HG03558 (cell line): Measurements from ENCODE around the gene CCDC60.

Experiments used
- ATAC-seq: cut with Tn5 transposase; IDR thresholded peaks from one replicate; pipeline ENCODE4 v1.9.1; 2021; ENCODE audit warnings: moderate number of reproducible peaks; ENCODE audit not compliant: unreplicated experiment; ENCODE audit errors: extremely low read depth

The CCDC60 gene

DNA sequence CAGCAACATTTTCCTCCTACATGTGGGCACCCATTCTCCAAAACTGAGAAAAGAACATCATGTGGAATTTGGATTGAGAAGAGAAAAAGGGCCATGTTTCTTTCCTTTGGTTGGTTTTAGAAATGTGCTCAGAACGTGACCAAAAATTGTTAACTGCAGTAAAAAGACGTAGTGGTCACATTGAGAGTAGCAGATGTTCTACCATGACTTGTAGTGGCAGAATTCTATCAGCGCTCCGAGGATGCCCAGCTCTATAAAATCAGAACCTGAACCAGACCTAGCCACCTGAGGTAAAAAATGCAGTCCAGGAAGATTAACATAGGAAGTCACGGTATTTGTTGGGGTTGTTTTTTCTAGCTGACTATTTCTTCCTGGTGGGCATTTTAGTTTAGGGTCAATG is 157.3 kb downstream of the CCDC60 start:
- no peak for ATAC-seq

DNA sequence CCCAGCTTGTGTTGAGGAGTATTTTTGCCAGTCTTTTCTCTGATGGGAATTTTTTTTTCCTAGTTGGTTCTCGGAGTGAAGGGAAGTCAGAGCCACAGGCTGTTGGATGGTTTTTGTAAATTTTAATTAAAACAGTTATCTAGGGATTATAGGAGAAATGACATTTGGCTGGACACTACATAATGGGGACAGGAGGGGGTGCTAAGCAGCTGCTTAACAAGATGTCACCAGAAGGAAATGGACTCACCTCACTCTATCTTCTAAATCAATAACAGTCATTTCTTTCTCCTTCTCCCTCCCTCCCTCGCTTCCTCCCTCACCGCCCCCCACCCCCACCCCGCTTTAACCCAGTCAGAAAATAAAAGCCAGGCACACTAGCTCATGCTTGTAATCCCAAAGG is 165.7 kb downstream of the CCDC60 start:
- no peak for ATAC-seq

DNA sequence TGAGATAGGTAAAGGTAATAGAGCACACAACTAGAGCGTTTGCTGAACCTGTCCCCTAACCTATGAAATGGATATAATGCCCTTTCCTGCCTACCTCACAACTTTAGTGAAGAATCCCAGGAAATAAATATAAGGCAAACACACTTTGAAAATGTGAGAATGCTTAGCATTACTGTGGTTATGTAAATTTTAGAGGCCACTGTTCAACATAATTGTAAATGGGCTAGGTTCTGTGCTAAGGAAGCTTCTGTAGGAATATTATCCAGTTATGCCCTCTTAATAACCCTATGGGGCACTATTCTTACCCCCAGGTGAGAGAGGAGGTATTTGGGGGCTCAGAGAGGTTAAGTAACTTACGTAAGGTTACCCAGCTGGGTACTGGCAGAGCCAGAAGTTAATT is 166.5 kb downstream of the CCDC60 start:
- ATAC-seq = no peak

DNA sequence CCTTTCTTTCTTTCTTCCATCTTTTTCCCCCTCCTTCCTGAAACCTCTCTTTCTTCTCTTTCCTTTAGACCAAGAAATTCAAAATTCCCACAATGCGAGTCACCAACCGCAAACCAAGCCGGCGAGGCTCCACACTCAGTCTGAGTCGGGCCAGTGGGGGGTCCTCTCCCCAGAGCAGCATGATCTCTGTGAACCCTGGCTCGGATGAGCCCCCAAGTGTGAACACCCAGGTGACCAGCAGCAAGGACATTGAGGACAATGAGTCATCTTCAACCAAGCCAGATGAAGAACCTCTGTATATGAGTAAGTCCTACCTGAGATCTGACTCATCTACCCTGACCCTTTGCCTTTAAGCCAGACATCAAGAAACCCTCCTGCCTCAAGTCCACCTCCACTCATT is 170.5 kb downstream of the CCDC60 start:
- ATAC-seq = no peak

DNA sequence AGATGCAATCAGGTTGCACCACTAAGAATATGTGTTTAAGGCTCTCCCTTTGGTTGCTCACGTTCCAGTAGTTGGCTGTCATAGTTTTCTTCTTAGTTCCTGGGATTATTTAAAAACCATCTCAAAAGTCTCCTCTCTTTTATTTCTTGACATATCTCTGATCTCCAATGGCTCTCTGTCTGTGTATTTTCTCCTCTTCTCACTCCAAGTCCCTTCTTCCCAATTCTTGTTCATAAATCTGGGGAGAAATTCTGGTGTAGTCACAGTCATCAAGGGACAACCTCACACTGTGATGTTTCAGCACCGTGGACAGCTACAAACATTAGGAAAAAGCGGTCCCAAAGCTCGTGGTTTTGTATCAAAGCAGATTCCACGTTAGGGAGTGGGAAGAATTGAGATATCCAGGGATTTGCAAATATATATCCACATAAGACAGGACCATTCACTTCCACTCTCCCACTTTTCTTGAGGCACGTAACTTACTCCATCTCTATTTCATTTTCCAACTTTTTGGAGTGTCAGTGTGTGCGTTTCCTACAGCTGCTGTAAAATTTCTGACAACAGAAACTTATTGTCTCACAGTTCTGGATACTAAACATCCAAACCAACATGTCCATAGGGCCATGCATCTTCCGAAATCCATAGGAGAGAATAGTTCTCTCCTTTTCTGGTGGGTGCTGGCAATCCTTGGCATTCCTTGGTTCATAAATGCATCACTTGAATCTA is 178.4 kb downstream of the CCDC60 start:
- no peak for ATAC-seq

DNA sequence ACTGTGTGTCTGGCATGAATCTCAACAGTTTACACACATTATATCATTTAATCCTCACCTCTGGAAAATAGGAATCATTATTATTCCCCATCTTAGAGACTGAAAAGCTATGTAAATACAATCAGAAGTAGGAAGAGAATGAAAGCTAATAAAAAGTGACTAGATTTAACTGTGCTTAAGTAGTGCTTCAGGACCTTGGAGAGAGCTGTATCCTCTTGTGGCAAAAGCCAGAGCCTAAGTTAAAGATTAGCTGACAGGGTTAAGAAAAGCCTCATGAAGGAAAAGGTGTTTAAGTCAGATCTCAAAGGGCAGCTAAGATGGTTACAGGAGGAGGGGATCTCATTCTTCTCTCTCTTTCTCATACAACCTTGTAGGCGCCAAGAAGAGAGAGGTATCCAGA is 193.7 kb downstream of the CCDC60 start:
- no peak for ATAC-seq

DNA sequence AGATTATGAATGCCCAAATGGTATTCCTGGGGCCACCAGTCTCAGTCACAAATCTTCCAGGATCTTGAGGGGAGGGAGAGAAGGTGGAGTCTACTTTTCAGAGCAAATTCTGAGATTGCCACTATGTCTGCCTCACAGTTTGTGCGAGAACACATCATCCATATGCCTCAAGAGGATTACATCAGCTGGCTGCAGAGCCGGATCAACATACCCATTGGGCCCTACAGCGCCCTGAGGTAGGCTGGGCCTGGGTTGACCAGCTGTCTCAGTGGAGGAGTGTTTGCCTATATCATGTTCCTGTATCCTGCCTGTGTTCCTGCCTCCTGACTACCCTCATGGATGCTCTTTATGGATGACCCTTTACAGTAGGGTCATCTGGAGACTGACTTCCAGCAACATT is 205.9 kb downstream of the CCDC60 start:
- no peak for ATAC-seq

DNA sequence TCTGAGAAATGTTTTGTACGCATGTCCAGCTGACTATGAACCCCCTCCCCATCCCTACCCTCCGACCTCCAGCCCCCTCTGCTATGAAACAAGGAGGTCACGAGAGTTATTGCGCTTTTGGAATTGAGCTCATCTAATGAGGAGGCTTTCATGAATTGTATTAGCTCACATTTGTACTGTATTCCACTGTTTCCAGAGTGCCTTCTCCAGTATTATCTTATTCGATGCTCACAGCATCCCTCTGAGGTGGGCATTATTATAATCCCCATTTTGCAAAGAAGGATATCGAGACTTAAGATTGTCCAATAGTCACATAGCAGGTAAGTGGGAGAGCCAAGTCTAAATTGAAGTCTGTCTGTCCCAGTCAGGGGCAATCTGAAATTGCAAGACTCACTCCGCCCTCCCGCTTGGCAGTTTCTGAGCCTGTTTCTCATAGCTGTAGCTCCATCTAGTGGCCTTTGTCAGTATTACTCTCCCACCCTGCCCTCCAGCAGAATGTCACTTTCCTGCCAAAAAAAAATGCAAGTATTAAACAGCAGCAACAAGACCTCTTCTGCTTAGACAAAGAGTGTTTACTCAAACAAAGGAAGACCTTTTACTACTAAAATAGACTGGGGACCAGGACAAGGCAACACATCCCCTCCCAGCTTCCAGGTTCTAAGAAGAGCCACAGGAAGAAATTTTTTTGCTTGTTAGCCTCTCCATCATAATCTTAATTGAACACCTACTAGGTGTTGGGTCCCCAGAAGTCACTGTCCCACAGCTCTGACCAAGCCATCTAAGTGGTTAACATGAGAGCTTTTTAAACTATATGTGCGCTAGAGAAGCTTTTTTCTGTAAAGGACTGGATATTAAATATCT is 210.5 kb downstream of the CCDC60 start:
- no peak for ATAC-seq

DNA sequence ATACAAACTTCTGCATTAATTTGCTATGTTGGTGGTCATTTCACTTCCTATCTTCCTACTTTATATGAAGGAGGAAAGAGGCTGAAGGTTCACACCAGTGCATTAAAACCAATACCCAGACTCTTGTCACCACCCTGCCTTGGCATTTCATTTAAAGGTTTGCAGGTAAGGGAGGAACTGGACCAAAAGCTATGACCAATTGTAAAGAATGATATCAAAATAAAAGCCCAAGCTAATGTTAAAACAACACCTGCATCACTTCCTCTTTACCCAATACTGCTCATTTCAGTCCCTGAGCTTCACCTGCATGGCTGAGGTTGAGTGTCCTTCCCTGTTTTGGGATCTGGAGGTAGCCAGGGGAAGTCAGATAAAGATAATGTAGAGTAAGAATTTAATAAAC is 211.8 kb downstream of the CCDC60 start:
- no peak for ATAC-seq

DNA sequence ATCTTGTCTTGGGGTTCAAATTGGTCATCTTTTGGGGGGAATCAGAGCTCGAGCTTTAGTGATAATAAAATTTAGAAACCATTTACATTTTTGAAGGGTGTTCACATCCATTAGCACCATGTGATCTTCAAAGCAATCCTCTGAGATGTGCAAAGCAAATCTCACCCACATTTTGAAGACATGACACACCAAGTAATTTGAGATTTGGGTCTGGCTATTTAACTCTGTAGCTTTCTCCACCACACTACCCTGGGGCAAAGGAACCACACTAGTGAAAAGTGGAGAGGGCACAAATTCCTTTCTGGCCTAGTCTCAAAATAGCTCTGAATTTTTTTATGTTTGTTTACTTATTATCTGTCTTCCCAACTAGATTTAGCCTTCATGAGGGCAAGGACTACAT is 212.5 kb downstream of the CCDC60 start:
- no peak for ATAC-seq

DNA sequence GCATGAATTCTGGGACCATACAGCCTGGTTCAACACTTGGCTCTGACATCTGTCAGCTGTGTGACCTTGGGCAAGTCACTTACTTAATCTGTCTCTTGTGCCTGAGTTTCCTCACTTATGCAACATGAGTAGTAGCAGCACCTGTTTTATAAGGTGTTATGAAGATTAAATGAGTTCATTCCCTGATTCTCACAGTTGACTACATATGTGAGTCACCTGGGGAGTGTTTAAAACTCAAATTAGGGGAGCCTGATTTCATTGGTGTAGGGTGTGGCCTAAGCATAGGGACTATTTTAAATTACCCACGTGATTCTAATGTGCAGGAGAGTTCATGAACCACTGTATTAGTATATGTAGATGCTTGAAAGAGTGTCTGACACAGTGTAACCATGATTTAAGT is 222.3 kb downstream of the CCDC60 start:
- no peak for ATAC-seq

DNA sequence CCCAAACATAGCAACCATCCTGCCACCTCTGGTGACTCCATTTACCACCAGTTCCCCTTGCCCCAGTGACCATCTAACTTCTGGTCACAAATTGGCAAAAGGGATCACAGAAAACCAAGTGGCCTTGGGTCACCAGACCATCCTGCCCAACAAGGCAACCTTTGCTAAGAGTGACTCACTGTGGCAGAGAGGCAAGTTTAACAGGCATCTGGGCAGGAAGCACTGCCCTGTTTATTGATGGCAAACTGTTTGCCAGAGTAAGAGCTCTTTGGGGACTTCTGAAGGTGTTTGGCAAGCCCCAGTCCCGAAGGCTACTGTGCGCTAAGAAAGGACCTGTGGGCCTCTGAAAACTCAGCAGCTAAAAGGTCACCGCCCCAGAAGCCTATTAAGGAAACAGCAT is 230.9 kb downstream of the CCDC60 start:
- ATAC-seq = no peak

DNA sequence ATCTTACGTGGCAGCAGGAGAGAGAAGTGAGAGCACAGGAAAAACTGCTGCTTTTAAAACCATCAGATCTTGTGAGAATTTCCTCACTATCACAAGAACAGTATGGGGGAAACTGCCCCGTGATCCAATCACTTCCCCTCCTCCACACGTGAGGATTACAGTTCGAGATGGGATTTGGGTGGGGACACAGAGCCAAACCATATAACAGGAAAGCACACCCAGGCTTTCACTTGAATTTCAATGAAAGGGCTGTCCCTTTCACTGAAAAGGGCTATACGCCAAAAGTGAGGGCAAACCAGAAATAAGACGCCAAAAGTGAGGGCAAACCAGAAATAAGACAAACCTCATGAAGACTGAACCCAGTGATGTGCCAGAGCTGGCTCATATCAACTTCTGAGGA is 236.2 kb downstream of the CCDC60 start:
- no peak for ATAC-seq

DNA sequence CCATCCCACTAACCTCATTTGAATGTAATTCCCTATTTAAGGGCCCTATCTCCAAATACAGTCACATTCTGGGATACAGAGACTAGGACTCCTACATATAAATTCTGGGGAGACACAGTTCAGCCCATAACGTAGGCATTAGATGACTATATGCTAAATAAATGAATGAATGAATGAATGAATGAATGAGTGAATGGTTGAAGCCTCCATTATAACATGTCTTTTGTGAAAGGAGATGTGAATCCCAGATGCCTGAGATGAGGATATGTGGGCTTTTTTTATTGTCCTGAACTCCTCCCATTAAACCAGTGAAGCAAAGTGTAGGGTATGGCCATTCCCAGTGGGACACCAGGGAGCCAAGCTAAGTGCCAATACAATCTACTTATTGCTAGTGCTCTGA is 238.6 kb downstream of the CCDC60 start:
- ATAC-seq = no peak

DNA sequence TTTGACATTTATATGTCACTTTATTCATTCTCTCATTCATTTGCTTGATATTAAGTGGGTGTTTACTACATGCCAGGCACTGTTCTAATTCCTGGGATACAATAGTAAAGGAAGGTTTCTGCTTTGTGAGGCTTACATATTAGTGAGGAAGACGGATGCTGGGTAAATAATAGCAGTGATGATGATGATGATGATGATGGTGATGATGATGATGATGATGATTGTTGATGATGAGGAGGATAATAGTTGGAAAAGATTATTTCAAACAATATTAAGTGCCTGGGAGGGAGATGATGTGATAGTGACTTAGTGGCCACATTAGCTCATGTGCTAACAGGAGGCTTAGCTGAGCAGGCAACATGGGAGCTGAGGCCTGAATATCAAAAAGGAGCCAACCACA is 239.7 kb downstream of the CCDC60 start:
- no peak for ATAC-seq

DNA sequence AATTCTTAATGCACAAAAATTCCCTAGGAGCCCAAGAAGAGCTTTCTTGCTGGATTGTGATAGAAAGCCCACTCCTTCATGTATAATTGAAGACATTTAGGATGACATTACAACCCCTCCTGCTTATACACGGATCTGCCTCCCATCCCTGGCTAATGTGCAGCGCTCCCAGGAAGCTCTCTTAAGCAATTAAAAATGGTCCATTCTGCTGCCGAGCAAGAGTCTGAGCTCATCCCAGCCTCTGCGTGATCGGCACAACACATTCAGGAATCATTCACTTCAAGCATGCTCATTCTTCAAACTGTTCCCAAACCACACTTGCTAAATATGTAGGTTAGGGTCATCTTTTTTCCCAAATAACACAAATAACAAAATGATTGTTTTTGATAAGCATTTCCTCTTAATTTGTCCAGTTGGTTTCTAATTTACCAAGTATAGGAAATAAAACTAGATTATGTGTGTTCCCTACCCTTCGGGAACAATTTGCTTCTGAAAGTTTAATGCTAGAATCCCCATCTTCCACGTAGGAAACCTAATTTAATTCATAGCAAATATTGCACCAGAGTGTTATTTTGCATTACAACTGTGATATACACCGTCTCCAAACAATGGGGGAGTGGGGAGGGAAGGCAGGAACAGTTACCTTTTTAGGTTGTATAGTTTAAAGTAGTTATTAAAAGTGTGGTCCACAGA is 241.7 kb downstream of the CCDC60 start:
- ATAC-seq = no peak

DNA sequence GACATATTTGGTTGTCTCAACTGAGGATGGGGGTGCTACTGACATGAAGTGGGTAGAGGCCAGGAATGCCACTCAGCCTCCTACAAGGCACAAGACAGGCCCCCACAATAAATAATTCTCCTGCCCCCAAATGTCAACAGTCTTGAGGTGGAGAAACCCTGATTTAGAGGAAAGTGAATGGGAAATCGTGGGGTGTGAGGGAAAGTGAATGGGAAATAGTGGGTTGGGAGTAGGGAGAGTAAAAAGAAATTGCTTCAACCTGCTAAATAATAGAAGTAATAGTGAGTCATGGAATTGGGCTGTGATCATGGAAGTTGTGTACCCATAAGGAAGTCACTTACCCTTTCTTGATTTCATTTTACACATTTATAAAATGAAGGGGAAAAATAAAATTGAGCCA is 242.4 kb downstream of the CCDC60 start:
- ATAC-seq = no peak

DNA sequence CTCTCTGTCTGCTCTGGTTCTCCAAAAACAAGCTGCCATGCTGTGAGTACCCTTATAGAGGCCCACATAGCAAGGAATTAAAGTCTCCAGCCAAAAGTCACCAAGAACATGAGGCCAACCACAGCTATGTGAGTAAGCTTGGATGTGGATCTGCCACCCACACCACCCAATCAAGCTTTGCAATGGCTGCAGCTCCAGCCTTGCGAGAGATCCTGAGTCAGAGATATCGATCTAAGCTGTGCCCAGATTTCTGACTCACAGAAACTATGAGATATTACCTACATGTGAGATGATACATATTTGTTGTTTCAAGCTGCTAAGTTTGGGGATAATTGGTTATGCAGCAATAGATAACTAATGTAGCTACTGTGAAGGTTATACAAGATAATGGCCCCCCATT is 243.6 kb downstream of the CCDC60 start:
- ATAC-seq = no peak

DNA sequence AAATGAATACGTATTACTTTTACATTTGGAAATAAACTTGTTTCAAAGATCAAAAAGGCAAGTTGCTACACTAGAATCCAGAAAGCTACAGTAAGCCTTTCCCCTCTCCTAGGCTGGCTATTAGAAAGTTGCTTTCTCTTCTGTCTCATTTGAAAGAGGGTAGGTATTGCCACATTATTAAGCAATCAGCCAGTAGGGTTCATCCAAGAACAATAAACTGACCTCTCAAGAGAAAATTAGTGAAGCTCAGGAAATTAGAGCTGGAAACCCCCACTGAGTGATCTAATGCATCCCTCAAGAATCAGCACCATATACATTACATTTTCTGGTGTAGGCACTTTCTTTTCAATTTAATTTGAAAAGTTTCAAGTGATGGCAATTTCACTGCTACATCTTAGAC is 254.6 kb downstream of the CCDC60 start:
- ATAC-seq = no peak

DNA sequence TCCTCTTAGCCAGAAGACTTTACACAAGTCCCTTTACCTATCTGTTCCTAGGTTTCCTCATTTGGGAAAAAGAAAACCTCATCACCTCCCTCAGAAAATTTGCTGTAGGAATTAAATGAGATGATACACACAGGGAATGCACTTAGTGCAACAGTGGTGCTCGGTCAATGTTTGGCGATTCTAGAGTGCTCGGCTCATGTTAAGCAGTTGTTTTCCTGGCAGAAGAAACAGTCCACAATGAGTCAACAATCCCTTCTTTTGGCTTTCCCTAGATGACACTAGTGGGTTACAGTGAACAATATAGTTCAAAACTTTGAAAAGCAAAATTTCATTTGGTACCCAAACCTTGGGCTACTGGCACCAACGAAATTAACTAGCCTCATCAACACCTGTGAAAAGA is 255.1 kb downstream of the CCDC60 start:
- ATAC-seq = no peak
